DLD1 (cell line): ENCODE measurements around the gene HEATR5A.
"Not testable (repeated sequence)": the region's sequence is repeated elsewhere in the genome, so short reads cannot be mapped to it uniquely, and the experiment has no call there.

ENCODE experiments used
- in situ Hi-C: cut with HindIII; loops from 2 replicates; pipeline ENCODE4 v1.10.0; 2017; ENCODE audit warnings: low sequenced_read_pairs

Gene HEATR5A

DNA sequence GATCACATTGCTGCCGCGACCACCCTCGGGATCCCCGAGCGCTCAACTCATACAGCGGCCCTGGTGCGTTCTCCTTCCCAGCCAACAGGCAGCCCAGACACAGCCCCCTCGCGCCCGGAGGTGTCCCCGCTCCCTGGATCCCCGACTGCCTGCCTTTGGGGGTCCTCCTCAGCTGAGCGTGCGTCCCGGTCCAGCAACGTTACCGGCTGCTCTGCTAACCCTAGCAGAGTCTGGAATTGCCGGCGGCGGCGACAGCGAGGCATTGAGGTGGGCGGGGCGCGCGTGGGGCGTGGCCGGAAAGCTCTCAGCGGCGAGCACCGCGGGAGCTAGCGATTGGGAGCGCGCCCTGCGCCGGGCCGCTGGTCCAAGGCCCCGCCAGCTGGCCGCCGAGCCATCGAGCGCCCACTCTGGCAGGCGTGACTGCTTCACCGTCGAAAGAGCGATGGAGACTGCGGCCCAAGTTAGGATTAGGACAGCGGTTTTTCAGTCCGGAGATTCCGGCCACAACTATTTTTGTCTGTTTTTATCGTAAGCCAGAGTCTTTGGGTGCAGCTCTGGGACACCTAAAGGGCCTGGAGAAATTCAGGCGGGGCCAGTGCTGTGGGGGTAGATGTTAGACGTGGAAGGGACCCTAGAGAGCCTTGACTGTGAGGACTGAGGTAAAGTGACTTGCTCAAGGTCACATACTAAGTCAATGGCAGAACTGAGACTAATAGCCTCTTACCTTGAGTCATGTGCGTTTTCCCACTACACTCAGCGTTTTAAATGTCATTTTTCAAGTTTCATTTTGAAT is at the start of gene HEATR5A:
TSS of gene HEATR5A (minus strand) at position 232 of the 793 bp plus-strand sequence. CDS start 17,575 bp downstream, outside the sequence.
- in situ Hi-C loops = no loop called here

DNA sequence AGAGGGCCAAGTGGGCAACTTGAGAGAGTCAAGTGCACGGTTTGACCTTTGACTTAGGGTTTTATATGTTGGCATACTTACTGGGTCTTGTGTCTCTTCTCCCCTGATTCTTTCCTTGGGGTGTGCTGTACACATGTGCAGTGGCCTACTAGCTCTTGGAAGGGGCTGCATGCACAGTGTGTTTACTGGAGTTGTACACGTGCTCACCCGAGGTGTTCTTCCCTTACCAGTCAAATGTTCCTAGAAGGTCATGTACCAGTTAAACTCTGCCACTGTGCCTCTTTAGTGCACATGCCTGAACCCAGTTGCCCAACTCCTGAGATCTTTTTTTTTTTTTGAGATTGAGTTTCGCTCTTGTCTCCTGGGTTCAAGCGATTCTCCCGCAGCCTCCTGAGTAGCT is 46.2 kb upstream of the HEATR5A start:
- in situ Hi-C loops = no loop called here

DNA sequence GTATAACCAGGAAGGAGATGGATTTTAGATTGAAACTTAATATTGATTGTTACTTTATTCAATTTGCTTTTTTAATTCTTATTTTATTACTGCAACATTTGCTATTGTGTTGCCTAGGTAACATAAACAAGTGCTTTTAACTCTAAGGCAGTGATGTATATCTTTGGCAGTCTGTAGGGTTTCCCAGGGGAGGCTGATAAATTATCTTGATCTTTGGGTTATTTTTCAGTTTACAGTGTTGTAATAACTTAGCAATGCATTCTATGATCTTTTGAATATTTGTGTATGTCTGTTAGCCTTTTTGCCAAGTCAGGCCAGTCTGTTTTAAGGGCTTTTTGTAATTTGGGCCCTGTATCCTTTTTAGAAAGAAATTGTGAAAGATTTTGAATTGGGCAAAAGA is 44.8 kb upstream of the HEATR5A start:
- in situ Hi-C loops = no loop called here

DNA sequence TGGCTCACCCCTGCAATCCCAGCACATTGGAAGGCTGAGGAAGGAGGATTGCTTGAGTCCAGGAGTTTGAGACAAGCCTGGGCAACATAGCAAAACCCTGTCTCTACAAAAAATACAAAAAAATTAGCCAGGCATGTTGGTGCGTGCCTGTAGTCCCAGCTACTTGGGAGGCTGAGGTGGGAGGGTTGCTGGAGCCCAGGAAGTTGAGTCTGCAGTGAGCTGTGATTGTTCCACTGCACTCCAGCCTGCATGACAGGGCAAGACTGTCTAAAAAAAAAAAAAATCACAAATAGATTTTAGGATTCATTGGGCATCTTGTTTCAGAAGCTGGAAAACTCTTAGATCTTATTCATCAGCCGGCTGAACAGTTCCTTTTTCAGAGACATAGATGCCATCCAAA is 42.1 kb upstream of the HEATR5A start:
- in situ Hi-C loops = not testable (repeated sequence)

DNA sequence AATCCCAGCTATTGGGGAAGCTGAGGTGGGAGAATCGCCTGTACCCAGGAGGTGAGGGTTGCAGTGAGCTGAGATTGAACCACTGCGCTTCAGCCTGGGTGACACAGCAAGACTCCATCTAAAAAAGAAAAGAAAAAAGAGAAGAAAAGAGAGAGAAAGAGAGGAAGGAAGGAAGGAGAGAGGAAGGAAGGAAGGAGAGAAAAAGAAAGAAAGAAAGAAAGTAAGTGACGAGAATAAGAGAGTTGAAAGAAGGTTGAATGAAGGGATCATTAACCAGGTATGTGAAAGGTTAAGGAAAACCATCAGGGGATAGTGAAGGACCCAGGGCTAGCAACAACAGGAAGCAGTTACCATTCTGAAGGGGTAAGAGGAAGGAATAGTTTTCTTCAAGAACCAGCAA is 41.2 kb upstream of the HEATR5A start:
- in situ Hi-C loops = no loop called here

DNA sequence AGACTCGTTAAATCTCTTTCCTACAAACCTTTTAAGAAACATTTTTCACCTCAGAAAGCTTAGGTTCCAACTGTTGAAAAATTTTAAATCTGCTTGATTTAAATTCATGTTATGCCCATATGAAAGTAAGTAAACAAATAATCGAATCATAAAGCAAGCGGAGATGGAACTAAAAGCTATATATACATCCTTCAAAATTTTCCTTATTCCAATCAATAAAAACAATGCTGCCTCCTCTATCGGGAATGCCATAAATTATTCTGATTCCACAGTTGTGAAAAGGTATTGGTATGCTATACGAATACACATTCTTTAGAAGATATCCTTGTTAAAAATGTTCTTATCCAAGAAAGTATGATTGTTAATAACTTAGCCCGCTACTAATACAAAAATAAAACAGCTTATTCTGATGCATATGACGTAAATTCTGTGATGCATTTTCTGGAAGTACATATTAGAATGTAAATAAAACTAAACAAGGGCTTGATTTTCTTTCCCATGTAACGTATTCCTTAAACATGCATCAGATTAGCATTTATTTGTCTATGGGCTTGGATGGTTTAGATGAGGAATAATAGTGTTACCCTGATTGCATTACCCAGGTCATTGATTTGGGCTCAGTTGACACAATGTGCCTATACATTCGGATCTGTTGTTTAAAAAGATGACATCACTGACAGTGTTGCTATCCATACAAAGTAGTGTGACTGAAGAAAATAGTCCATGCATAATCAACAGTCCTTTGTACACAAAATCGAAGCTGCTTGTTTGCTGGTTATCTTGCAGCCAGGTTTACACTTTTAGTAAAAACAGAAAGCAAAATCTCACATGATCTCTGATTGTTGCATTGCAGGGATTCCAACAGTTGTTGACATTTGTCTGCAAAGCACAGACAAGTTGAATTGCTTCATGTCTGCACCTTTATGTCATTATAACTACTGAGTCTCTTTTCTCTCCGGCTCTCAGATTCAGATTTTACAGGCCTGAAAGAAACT is 37.6 kb upstream of the HEATR5A start:
- in situ Hi-C loops = no loop called here

DNA sequence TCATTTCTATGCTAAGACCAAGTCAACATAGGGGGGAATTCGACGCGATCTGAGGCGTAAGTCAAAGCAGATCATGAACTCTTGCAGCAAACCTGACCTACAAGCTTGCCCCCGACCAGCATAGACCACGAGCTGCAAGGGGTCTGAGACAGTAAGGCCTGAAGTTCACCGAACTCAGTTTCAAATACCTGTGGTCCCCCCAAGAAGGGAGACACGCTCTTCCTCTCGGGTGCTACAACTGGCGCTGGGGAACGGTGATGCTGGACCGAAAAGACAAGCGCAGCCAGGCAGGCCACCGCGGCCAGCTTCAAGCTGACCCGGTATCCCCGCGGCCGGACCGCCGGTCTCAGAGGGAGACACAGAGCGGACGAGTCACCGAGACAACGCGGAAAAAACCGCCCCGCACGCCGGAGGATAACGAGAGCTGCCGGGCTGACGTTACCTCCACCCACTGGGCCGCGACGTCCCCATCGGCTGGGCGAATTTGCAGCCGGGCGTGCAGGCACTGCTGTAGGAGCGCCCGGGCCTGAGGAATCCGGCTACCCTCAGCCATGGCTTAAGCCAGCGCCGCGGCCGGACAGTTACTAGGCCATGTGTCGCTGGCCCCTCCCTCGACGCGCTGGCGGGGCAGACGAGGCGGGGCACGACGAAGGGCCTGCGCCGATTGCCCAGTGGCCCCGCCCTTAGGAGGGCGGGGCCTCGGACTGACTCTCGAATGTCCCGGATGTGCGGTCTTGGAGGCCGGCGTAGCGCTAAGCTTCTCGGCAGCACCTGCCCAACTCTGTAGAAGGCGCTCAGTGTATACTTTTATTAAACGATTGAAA is 36.7 kb upstream of the HEATR5A start, which contains the start of gene DTD2:
TSS of gene DTD2 (minus strand) at position 666 of the 824 bp plus-strand sequence. CDS start at position 553, 113 bp downstream.
- in situ Hi-C loops = no loop called here

DNA sequence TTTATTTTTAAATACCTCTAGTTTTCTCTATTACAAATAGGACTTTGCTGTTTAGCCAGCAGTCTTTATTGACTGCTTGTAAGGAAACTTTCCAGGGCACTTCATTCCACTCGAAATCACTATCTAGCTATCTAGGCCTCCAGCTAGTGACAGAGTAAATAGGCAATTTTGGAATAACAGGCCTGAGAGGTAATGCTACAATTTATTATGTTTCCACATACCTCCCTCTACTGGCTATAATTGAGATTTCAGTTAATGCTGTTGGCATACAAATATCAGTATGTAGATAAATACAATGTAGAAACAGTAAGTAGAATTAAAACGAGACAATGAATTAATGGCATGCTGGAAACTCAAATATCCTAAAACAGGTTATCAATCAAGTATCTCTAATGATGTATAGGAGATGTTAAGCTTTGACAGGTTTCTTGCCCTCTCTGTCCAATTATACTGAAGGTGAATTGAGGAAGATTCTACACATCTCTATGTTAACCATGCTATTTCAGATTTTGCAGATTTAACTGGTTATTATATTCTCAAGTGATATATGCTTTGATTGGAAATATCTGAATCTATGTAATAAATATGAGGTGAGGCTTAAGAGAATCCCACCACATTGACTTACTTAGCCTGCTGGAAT is 29.7 kb upstream of the HEATR5A start:
- in situ Hi-C loops = no loop called here

DNA sequence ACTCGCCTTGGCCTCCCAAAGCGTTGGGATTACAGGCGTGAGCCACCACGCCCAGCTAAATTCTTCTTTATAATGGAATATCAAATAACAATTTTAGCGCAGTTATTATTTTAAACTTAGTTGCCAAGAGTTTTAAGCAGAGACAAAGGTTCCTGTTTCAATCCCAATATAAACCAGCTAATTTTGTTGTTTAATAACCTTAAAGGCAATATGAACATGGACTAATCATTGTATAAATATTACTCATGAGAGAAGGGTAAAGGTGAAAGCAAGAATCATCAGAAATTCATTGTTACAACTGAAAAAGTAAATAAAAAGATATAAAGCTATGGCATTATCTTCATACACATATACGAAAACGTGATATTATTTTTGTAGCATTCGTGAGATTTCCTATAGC is 28.8 kb upstream of the HEATR5A start:
- in situ Hi-C loops = no loop called here

DNA sequence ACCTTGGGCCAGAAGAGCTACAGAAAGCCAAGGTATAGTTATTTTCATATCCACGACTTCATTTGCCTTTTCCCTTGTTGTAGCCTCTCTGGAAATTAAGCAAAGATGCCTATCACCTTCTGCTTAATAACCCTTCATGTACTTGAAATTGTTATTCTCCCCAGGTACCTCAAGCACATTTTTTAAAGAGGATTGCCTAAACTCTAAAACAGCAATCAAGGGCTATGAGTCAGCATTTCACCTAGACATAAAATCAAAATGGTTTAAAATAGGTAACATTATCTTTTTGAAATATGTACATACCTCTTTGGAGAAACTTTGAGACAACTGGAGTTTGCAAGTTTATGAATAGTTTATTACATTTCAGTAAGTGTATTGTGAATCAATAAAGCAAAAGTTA is 25.4 kb upstream of the HEATR5A start:
- in situ Hi-C loops = no loop called here

DNA sequence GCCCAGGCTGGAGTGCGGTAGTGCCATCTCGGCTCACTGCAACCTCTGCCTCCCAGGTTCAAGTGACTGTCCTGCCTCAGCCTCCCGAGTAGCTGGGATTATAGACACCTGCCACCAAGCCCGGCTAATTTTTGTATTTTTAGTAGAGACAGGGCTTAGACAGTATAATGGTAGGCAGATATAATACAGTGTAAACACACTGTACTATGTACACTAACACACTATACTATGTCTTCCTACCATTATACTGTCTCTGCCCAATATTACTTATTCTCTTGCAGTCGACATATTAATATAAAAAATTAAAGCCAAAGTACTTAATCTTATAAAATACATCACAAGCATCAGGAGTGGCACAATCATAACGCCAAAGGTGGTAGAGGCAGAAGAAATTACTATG is 21.9 kb upstream of the HEATR5A start:
- in situ Hi-C loops = no loop called here

DNA sequence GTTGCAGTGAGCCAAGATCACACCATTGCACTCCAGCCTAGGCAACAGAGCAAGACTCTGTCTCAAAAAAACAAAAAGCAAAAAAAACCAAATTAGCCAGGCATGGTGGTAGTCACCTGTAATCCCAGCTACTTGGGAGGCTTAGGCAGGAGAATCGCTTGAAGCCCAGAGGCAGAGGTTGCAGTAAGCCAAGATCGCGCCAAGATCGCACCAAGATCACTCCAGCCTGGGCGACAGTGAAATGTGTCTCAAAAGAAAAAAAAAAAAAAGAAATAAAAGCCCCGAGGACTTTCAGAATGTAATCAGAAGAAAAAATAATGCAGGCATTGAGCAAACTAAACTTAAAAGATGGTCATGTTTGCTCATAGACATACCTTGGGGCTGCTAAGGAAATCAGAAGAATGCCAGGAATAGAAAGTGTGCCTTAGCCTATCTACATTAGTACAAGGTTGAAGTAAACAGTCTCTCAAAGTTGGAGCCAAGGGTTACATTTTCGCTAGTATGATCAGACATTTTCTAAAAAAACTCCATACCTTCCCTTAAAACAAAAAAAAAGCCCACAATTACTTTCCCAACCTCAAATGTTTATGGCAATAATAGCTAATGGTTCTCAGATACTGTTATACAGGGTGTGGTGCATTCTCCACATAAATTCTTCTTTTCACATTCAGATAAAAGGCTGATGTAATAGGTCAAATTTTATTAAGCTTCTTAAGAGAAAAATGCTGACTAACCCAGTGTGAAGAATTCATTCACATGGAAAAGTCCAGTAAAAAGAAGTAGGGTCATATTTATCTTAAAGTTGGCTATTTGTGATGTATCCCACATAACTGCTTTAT is 21.1 kb upstream of the HEATR5A start:
- in situ Hi-C loops = no loop called here

DNA sequence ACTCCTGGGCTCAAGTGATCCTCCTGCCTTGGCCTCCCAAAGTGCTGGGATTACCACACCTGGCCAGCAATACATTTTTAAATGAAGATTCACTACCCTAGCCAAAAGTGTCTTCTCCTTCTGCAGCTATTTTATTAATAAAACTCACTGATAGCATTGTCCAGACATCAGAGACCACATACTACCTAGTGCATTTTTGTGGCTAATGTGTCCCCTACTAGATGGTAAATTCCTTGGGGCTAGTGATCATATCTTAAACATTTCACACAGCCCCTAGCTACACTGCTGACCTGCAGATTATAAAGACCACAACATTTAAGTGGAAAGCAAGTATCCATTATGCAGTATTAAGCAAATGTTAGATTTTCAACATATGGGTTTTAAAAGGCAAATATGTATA is 19.9 kb upstream of the HEATR5A start:
- in situ Hi-C loops = no loop called here

DNA sequence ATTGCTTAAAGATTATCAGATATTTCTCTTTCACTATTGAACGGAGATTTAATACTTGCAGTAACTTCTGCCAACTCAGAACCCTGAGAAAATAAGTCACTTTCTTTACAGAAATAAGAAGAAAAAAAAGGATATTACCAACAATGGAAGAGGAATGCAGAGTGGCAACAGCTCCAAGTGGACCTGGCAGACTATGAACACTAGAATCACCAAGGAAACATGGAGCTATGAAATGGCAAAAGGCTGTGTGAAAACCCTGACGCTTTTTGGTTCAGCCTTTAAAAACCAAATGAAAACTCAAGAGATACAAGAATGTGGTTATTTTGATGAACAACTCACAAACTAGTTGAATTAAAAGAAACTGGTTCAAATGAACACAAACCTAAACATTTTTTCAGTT is 19.2 kb upstream of the HEATR5A start:
- in situ Hi-C loops = no loop called here

DNA sequence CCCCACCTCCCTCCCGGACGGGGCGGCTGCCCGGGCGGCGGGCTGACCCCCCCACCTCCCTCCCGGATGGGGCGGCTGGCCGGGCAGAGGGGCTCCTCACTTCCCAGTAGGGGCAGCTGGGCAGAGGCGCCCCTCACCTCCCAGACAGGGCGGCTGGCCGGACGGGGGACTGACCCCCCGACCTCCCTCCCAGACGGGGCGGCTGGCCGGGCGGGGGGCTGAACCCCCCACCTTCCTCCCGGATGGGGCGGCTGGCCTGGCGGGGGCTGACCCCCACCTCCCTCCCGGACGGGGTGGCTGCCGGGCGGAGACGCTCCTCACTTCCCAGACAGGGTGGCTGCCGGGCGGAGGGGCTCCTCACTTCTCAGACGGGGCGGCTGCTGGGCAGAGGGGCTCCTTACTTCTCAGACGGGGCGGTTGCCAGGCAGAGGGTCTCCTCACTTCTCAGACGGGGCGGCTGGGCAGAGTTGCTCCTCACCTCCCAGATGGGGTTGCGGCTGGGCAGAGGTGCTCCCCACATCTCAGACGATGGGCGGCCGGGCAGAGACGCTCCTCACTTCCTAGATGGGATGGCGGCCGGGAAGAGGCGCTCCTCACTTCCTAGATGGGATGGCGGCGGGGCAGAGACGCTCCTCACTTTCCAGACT is 16.8 kb upstream of the HEATR5A start:
- in situ Hi-C loops = not testable (repeated sequence)

DNA sequence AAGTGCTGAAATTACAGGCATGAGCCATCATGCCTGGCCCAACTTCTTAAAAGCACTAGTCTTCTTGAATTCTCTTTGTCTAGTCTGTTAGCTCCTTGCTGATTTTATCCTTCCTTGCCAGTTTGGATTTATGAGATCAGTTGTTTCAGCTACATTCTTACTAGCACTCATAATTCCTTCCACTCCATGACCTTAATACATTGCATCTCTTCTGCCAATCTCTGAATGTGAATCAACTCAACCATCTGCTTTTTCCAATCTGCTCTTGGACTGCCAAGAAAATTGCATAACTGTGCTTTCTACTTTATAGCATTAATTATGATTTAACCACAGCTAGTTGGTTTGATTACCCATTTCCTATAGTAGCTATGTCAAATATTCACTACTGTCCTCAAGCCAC is 14.9 kb upstream of the HEATR5A start:
- in situ Hi-C loops = no loop called here

DNA sequence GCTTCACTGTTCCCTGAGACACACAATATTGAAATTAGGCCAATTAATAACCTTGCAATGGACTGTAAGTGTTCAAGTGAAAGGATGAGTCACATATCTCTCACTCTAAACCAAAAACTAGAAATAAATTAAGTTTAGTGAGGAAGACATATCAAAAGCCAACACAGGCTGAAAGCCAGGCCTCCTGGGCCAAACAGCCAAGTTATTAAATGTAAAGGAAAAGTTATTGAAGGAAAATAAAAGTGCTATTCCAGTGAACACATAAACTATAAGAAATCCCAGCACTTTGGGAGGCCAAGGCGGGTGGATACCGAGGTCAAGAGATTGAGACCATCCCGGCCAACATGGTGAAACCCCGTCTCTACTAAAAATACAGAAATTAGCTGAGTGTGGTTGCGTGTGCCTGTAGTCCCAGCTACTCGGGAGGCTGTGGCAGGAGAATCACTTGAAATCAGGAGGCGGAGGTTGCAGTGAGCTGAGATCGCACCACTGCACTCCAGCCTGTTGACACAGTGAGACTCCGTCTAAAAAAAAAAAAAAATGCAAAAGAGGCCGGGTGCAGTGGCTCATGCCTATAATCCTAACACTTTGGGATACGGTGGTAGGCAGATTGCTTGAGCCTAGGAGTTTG is 10.4 kb upstream of the HEATR5A start:
- in situ Hi-C loops = no loop called here

DNA sequence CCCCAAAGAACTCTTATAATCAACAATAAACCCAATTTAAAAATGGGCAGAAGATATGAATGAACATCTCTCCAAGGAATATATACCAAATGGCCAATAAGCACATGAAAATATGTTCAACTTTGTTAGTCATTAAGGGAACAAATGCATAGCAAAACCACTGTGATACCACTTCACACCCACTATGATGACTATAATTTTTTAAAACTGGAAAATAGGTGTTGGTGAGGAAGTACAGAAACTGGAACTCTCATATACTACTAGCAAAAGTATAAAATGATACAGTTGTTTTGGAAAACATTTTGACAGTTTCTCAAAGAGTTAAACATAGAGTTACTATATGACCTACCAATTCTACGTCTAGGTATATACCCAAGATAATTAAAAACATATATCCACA is 9.4 kb upstream of the HEATR5A start:
- in situ Hi-C loops = no loop called here

DNA sequence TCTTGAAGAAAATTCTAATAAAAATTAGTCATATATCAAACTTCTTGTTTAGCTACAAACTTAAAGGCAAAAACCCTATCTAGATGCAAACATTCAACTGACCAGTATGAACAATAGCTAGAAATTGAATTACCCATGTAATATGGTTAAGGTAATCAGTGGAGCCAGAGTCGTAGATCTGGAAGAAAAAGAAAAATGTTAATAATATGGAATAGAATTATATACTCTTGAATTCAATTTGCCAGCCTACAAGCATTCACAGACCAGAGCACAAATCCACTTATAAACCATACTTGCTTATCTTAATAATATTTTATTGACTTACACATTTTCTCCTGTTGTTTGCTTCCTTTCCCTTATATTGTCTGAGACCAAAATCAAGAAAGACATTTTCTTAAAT is 7.7 kb upstream of the HEATR5A start:
- in situ Hi-C loops = no loop called here
